T-helper 2 cell (primary cell): ENCODE measurements around the gene PLAGL1.
A peak's percentile ranks its signal among the peaks of the same experiment; 100 is the strongest.

Source experiments
- DNase-seq, 5 experiments: peaks; one replicate each; pipeline versions ENCODE4 v3.0.0 to v3.0.0-alpha.2; 2012 to 2022

The PLAGL1 gene

GRCh38 chr6:143965503-143966171 is 42.4 kb downstream of the PLAGL1 start:
- no peak for DNase-seq

- DNase-seq, result no peak
These were observed 43.4 kb downstream of the PLAGL1 start for GRCh38 chr6:143964674-143965081.

GRCh38 chr6:143963158-143963919 is 44.7 kb downstream of the PLAGL1 start:
- DNase-seq, result no peak

- DNase-seq, result no peak
These were observed 45.9 kb downstream of the PLAGL1 start for GRCh38 chr6:143961886-143962878.

- no peak for DNase-seq
These were observed 47.0 kb downstream of the PLAGL1 start for GRCh38 chr6:143961066-143961465.

GRCh38 chr6:143959927-143960326 is 48.1 kb downstream of the PLAGL1 start:
- DNase-seq, result no peak

GRCh38 chr6:143958839-143959399 is 49.1 kb downstream of the PLAGL1 start:
- no peak for DNase-seq

- DNase-seq, result no peak
These were observed 50.3 kb downstream of the PLAGL1 start for GRCh38 chr6:143957679-143958274.

GRCh38 chr6:143955971-143956370 is 52.1 kb downstream of the PLAGL1 start:
- DNase-seq, result no peak

GRCh38 chr6:143953922-143954321 is 54.1 kb downstream of the PLAGL1 start:
- no peak for DNase-seq

GRCh38 chr6:143952947-143953701 is 54.9 kb downstream of the PLAGL1 start:
- DNase-seq, result no peak

GRCh38 chr6:143952060-143952778 is 55.8 kb downstream of the PLAGL1 start:
- no peak for DNase-seq

- no peak for DNase-seq
These were observed 57.2 kb downstream of the PLAGL1 start for GRCh38 chr6:143950875-143951274.

GRCh38 chr6:143949962-143950361 is 58.1 kb downstream of the PLAGL1 start:
- DNase-seq, result no peak

- DNase-seq, result no peak
These were observed 58.5 kb downstream of the PLAGL1 start for GRCh38 chr6:143949535-143949934.

GRCh38 chr6:143948208-143948607 is 59.9 kb downstream of the PLAGL1 start:
- no peak for DNase-seq

GRCh38 chr6:143941852-143942627 is 66.0 kb downstream of the PLAGL1 start:
- DNase-seq, result peak in 4 of 5 experiments; percentile 20 to 55 (median 36)

GRCh38 chr6:143940011-143940597 is 68.0 kb downstream of the PLAGL1 start:
- DNase-seq, result peak in 4 of 5 experiments; percentile 24 to 69 (median 30)

GRCh38 chr6:143939364-143939763 is 68.7 kb downstream of the PLAGL1 start:
- DNase-seq, result no peak

GRCh38 chr6:143937668-143937970 is 70.4 kb downstream of the PLAGL1 start:
- no peak for DNase-seq
